Measurements from ENCODE around the gene OCA2. TPM values are rescaled to one million over a fixed set of nuclear protein-coding genes. Genes with fewer than 3 reads are reported as not detected.

OCA2 gene
- total RNA-seq, 3 donors from 2014 or later (not counting 1 experiment from before 2014, with no cell fraction given): 0.35 to 1.5 (median 0.56) TPM

DNA sequence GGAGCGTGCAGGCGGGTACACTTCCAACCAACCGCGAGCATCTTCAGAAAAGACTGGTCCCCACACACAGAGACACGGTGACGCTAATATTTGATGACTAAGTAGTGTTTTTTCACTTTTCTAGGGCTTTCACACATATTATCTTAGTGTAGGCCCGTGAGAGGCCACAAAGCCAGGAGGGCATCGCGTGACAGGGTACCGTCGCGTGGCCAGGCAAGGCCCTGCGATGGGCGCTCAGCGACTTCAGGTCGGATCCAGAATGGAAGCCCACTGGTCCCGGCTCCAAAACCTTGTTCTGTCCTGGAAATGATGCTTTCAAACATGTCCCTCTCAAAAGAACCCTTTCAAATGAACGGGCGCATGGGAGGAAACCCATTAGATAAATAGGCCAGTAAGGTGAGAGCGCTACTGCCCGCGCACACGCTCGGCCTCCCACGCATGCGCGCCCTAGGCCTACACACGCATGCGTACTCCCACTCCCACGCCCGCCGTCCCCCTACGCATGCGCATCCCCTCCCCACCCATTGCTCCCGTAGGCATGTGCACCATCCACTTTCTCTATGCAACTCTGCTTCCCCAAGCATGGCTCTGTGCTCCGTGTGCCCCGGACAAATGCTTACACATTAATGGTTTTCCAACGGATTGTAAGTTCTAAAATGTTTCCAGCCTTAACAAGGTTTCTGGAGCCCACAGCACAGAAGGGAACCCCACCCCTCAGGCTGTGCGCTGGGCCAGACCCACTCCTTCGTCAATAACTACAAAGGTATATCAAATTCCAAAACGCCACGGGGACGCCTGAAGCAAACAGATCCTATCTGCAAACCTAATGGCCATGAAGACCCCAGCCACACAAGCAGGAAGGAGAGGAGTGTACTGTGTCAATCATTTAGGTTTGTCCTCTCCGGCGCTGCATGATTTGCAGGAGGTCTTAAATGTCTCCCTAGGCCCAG lies 72.1 kb downstream of the OCA2 start:
- Histone ChIP-seq H3K4me1 (ENCODE audit: control insufficient read depth, insufficient read depth, low read length) (no peaks in the 10 kb centered on the region), H3K36me3 (ENCODE audit: control insufficient read depth, insufficient read depth, low read length) (no peaks in the 10 kb centered on the region), H3K27ac (ENCODE audit: low read length) (no peak overlapping the region), H3K9me3 (ENCODE audit: control insufficient read depth, insufficient read depth, low read length) (no peaks in the 10 kb centered on the region), H3K4me3 (ENCODE audit: low read length) (no peak overlapping the region), H3K27me3 (ENCODE audit: control insufficient read depth, insufficient read depth, low read length) (no peaks in the 10 kb centered on the region)
- H3K27ac Mint-ChIP-seq: no peak overlapping the region
- TF ChIP-seq, protein P1, sequence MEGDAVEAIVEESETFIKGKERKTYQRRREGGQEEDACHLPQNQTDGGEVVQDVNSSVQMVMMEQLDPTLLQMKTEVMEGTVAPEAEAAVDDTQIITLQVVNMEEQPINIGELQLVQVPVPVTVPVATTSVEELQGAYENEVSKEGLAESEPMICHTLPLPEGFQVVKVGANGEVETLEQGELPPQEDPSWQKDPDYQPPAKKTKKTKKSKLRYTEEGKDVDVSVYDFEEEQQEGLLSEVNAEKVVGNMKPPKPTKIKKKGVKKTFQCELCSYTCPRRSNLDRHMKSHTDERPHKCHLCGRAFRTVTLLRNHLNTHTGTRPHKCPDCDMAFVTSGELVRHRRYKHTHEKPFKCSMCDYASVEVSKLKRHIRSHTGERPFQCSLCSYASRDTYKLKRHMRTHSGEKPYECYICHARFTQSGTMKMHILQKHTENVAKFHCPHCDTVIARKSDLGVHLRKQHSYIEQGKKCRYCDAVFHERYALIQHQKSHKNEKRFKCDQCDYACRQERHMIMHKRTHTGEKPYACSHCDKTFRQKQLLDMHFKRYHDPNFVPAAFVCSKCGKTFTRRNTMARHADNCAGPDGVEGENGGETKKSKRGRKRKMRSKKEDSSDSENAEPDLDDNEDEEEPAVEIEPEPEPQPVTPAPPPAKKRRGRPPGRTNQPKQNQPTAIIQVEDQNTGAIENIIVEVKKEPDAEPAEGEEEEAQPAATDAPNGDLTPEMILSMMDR (IDR thresholded peaks at IDR 0.05): no peak
- H3K9me3 Mint-ChIP-seq: no peaks in the 10 kb centered on the region
- no peaks in the 10 kb centered on the region for H3K36me3 Mint-ChIP-seq
- DNase-seq: no peak
- whole genome bisulfite sequencing (ENCODE audit: insufficient coverage): 92% methylated on average over 42 of the region's 45 CpGs
- H3K27me3 Mint-ChIP-seq (ENCODE audit: low read depth in 2 of 2): peaks cover 0 to 2% of the 10 kb centered on the region in 2 donors
- no peak for ATAC-seq
- intact Hi-C loops (cut with micrococcal nuclease): no loop called here
- H3K4me1 Mint-ChIP-seq: no peaks in the 10 kb centered on the region
- H3K4me3 Mint-ChIP-seq: no peak overlapping the region

DNA sequence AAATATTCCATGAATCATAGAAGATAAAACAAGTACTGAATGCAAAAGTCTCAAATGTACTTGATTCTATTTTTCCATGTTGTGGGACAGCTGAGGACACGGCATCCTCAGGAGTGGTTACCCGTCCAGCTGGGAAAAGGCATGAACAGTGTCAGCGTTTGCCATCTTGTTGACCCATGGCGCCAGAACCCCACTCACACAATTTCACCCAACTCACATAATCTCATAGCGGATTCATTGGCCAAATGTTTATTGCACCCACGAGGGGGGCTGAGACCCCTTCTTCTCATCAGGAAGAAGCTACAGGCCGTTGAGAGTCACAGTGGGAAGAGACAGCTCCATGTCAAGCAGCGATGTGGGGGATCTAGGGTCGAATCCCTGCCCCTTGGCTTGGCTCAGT lies 72.9 kb downstream of the OCA2 start:
- DNase-seq (no peak), ATAC-seq (no peak)
- no peaks in the 10 kb centered on the region for H3K27me3 ChIP-seq (ENCODE audit: control insufficient read depth, insufficient read depth, low read length)
- H3K36me3 ChIP-seq (ENCODE audit: control insufficient read depth, insufficient read depth, low read length): no peaks in the 10 kb centered on the region
- H3K27me3 Mint-ChIP-seq (ENCODE audit: low read depth in 2 of 2): peaks cover 0 to 2% of the 10 kb centered on the region in 2 donors
- intact Hi-C loops (cut with micrococcal nuclease): no loop called here
- no peaks in the 10 kb centered on the region for H3K9me3 ChIP-seq (ENCODE audit: control insufficient read depth, insufficient read depth, low read length)
- no peak overlapping the region for H3K4me3 Mint-ChIP-seq
- H3K27ac Mint-ChIP-seq: no peak overlapping the region
- H3K36me3 Mint-ChIP-seq: no peaks in the 10 kb centered on the region
- no peak overlapping the region for H3K4me3 ChIP-seq (ENCODE audit: low read length)
- H3K27ac ChIP-seq (ENCODE audit: low read length): no peak overlapping the region
- H3K9me3 Mint-ChIP-seq: no peaks in the 10 kb centered on the region
- H3K4me1 ChIP-seq (ENCODE audit: control insufficient read depth, insufficient read depth, low read length): no peaks in the 10 kb centered on the region
- TF ChIP-seq, protein P1 (IDR thresholded peaks at IDR 0.05): no peak
- no peaks in the 10 kb centered on the region for H3K4me1 Mint-ChIP-seq
- 86% methylated on average over 9 of the region's 9 CpGs for WGBS (ENCODE audit: insufficient coverage)

DNA sequence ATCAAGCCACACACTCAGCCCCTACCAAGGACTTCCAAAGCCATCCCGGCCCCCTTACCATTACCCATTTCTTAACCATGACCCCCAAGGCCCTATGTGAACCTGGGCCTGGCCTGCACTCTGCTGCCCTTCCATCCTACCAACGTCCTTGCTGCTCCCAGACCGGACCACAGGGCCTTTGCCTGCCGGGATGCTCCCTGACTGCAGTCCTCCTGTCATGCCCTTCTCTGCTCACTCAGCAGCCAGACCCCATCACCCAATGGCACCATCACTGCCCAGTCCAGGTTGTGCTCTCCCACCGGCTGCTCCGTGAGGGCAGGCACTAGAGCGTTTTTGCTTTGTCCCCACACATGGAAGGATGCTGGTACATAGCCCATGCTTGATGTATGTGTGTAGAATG lies 73.7 kb downstream of the OCA2 start:
- Histone ChIP-seq H3K4me3 (ENCODE audit: low read length) (no peak overlapping the region), H3K4me1 (ENCODE audit: control insufficient read depth, insufficient read depth, low read length) (no peaks in the 10 kb centered on the region), H3K27me3 (ENCODE audit: control insufficient read depth, insufficient read depth, low read length) (no peaks in the 10 kb centered on the region), H3K9me3 (ENCODE audit: control insufficient read depth, insufficient read depth, low read length) (no peaks in the 10 kb centered on the region), H3K36me3 (ENCODE audit: control insufficient read depth, insufficient read depth, low read length) (no peaks in the 10 kb centered on the region), H3K27ac (ENCODE audit: low read length) (no peak overlapping the region)
- no peak overlapping the region for H3K4me3 Mint-ChIP-seq
- intact Hi-C loops (cut with micrococcal nuclease): no loop called here
- 87% methylated on average over 5 of the region's 7 CpGs for WGBS (ENCODE audit: insufficient coverage)
- ATAC-seq (no peak), DNase-seq (no peak)
- no peaks in the 10 kb centered on the region for H3K36me3 Mint-ChIP-seq
- H3K4me1 Mint-ChIP-seq: no peaks in the 10 kb centered on the region
- H3K27me3 Mint-ChIP-seq (ENCODE audit: low read depth in 2 of 2): peaks cover 0 to 2% of the 10 kb centered on the region in 2 donors
- no peak overlapping the region for H3K27ac Mint-ChIP-seq
- TF ChIP-seq, protein P1 (IDR thresholded peaks at IDR 0.05): no peak
- H3K9me3 Mint-ChIP-seq: no peaks in the 10 kb centered on the region
